A549 (cell line): ENCODE data around the gene ZNF394. TPM values are rescaled to one million over a fixed set of nuclear protein-coding genes. Genes with fewer than 3 reads are reported as not detected.

ENCODE experiments used
- ATAC-seq, 2 experiments: fragments of 200-7000 bp in 1 of 2; fragments of >200 bp in 1 of 2; cut with Nextera tagmentation in 1 of 2; cut with Tn5 transposase in 1 of 2; 3 replicates each; pipeline versions ENCODE4 v1.8.0 to v1.9.1; 2018 to 2020; ENCODE audit warnings: mild to moderate bottlenecking in 1 of 2, moderate library complexity in 1 of 2
- CTCF ChIA-PET: fragments of 300-600 bp; sonication (Branson Sonifier 250); formaldehyde crosslinking; extraction: SDS; loops from one replicate; lab custom pipeline; 2021; ENCODE audit warnings: antibody characterized with exemption, inconsistent platforms; lab: Yijun Ruan, JAX
- POLR2A ChIA-PET: fragments of 350-600 bp; formaldehyde crosslinking; extraction: SDS; loops from one replicate; lab custom pipeline; 2021; ENCODE audit warnings: antibody characterized with exemption, inconsistent platforms; lab: Yijun Ruan, JAX
- DNase-seq, 2 experiments: peaks; one replicate each; pipeline versions ENCODE4 v3.0.0 to v3.0.0-alpha.2; 2011 to 2016; ENCODE audit warnings: low read depth in 1 of 2, low spot score in 1 of 2
- FAIRE-seq: peaks from 2 replicates; lab custom pipeline; 2011; peaks lifted over from hg19 to GRCh38; lab: Jason Lieb, UNC
- H3K27ac ChIP-seq, 2 experiments: fragments of >200 bp; sonication (Bioruptor Twin); formaldehyde crosslinking; 3 replicates each; pipeline ENCODE4 v1.5.1; 2016 to 2017
- H3K4me1 ChIP-seq: fragments of >200 bp; sonication (Bioruptor Twin); formaldehyde crosslinking; 3 replicates; pipeline ENCODE4 v1.6.1; 2016
- H3K4me2 ChIP-seq: fragments of >200 bp; sonication (Bioruptor Twin); formaldehyde crosslinking; 3 replicates; pipeline ENCODE4 v1.6.1; 2016
- H3K4me3 ChIP-seq: fragments of >200 bp; sonication (Bioruptor Twin); formaldehyde crosslinking; 3 replicates; pipeline ENCODE4 v1.5.1; 2016
- H3K9me3 ChIP-seq: fragments of >200 bp; sonication (Bioruptor Twin); formaldehyde crosslinking; 3 replicates; pipeline ENCODE4 v1.6.1; 2016
- BCL3 ChIP-seq: fragments of >200 bp; sonication (Bioruptor Twin); formaldehyde crosslinking; IDR thresholded peaks from 3 replicates; pipeline ENCODE4 v1.6.1; 2016
- ELK1 ChIP-seq: fragments of 150-350 bp; IDR thresholded peaks from 2 replicates; pipeline ENCODE4 v1.6.1; 2014; ENCODE audit warnings: low read depth, mild to moderate bottlenecking, low read length
- FOSB ChIP-seq: fragments of 250-450 bp; sonication (Bioruptor Pico); IDR thresholded peaks from 2 replicates; pipeline ENCODE4 v1.5.0; 2020; ENCODE audit warnings: mild to moderate bottlenecking, moderate library complexity
- MAX ChIP-seq: IDR thresholded peaks from 2 replicates; pipeline ENCODE4 v1.6.1; 2012
- MAZ ChIP-seq: fragments of 150-350 bp; IDR thresholded peaks from 2 replicates; pipeline ENCODE4 v1.6.1; 2014; ENCODE audit warnings: antibody characterized with exemption, low read depth, low read length, borderline replicate concordance
- RAD21 ChIP-seq, 2 experiments: fragments of >200 bp in 1 of 2; sonication (Bioruptor Twin) in 1 of 2; formaldehyde crosslinking in 1 of 2; IDR thresholded peaks in 1 of 2; conservative IDR thresholded peaks in 1 of 2; 2 replicates in 1 of 2; 3 replicates in 1 of 2; pipeline ENCODE4 v1.6.1; 2012 to 2018; ENCODE audit warnings: inconsistent platforms in 1 of 2
- RNF2 ChIP-seq: fragments of 200-600 bp; sonication (generic); IDR thresholded peaks from 2 replicates; pipeline ENCODE4 v1.6.1; 2016; ENCODE audit warnings: low read depth, mild to moderate bottlenecking, antibody characterized with exemption, moderate library complexity, borderline replicate concordance
- SMC3 ChIP-seq: fragments of >200 bp; sonication (Bioruptor Twin); formaldehyde crosslinking; IDR thresholded peaks from 3 replicates; pipeline ENCODE4 v1.6.1; 2018; ENCODE audit warnings: inconsistent platforms
- ZSCAN20 ChIP-seq: fragments of 250-450 bp; sonication (Bioruptor Pico); IDR thresholded peaks from 2 replicates; pipeline ENCODE4 v1.8.0; 2022; ENCODE audit warnings: mild to moderate bottlenecking, moderate library complexity
- WGBS: methylation state at CpG from one replicate; pipeline ENCODE4 v1.1.6; 2017; ENCODE audit errors: missing lambda C conversion rate; 5-methylcytosine and 5-hydroxymethylcytosine counted together
- polyA plus RNA-seq, 4 experiments: library from polyadenylated mRNA; depleted of rRNA in 3 of 4; stranded (reverse); fragments of >200 nt; fragmentation: RNase III in 1 of 4; extraction: RNeasy Plus Mini Kit Qiagen cat#74134 plus additional on column Dnase treatment in 1 of 4; gene quantifications; 2 replicates in 3 of 4; 3 replicates in 1 of 4; pipeline ENCODE4 v1.2.3, GENCODE V29; 2011 to 2017
- TF ChIP-seq, protein P1 (sequence below): fragments of >200 bp; sonication (Bioruptor Twin); formaldehyde crosslinking; IDR thresholded peaks from 3 replicates; pipeline ENCODE4 v1.5.1; 2016
- TF ChIP-seq, protein P2 (sequence below): fragments of 450-650 bp; IDR thresholded peaks from 2 replicates; pipeline ENCODE4 v1.6.1; 2014; ENCODE audit warnings: antibody characterized with exemption

The ZNF394 gene
- polyA plus RNA-seq, 2 of the 4 experiments (the other 2 are of a cell fraction) = 12.8 to 13.6 TPM

DNA sequence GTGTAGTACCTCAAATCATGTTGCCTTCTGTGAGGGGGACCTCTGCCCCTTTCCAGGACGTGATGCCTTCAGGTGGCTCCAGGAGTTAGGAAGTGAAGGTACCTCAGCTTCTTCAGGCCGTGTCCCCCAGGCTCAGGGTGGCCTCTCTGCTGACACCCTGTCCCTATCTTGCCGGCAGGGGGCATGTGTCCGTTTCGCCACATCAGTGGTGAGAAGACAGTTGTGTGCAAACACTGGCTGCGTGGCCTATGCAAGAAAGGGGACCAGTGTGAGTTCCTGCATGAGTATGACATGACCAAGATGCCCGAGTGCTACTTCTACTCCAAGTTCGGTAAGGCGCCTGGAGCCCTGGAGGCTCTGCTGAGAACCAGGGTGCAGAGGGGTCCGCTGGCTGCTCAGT lies 52.1 kb downstream of the ZNF394 start:
- no peak overlapping the region for H3K27ac ChIP-seq
- ChIA-PET POLR2A (no interaction called here), CTCF (interaction anchor here (0.6 to 6.9 kb wide), 11 partner anchors 9 to 545 kb away, joined by 3 to 92 read pairs (median 4); partner anchors contain the start of genes ATP5MF, CPSF4, PTCD1 and ZSCAN25)
- 70% methylated on average over 10 of the region's 10 CpGs for WGBS
- H3K4me3 ChIP-seq = no peak overlapping the region
- H3K9me3 ChIP-seq = no peaks in the 10 kb centered on the region
- ATAC-seq (peak; percentile 80 to 88; a peak in 5 of 6 replicates), DNase-seq (peak; percentile 59 to 60), FAIRE-seq (no peak)
- no peaks in the 10 kb centered on the region for H3K4me1 ChIP-seq
- TF ChIP-seq MAZ (no peak), MAX (no peak), RAD21 (conservative IDR thresholded peaks at IDR 0.05 in 1 of 2, IDR thresholded peaks at IDR 0.05 in 1 of 2) (peak; percentile 27 to 37; a peak in 3 of 5 replicates), SMC3 (peak; percentile 23; the same call in 1 of the 3 replicates)
- TF ChIP-seq, protein P1, sequence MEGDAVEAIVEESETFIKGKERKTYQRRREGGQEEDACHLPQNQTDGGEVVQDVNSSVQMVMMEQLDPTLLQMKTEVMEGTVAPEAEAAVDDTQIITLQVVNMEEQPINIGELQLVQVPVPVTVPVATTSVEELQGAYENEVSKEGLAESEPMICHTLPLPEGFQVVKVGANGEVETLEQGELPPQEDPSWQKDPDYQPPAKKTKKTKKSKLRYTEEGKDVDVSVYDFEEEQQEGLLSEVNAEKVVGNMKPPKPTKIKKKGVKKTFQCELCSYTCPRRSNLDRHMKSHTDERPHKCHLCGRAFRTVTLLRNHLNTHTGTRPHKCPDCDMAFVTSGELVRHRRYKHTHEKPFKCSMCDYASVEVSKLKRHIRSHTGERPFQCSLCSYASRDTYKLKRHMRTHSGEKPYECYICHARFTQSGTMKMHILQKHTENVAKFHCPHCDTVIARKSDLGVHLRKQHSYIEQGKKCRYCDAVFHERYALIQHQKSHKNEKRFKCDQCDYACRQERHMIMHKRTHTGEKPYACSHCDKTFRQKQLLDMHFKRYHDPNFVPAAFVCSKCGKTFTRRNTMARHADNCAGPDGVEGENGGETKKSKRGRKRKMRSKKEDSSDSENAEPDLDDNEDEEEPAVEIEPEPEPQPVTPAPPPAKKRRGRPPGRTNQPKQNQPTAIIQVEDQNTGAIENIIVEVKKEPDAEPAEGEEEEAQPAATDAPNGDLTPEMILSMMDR = peak; percentile 36
- H3K4me2 ChIP-seq = no peak overlapping the region

GRCh38 chr7:99446096-99446495 lies 54.0 kb downstream of the ZNF394 start:
- no peak for TF ChIP-seq ELK1
- TF ChIP-seq FOSB (CRISPR knock-in tag) = no peak
- TF ChIP-seq BCL3 = no peak
- TF ChIP-seq, protein P2, sequence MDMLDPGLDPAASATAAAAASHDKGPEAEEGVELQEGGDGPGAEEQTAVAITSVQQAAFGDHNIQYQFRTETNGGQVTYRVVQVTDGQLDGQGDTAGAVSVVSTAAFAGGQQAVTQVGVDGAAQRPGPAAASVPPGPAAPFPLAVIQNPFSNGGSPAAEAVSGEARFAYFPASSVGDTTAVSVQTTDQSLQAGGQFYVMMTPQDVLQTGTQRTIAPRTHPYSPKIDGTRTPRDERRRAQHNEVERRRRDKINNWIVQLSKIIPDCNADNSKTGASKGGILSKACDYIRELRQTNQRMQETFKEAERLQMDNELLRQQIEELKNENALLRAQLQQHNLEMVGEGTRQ = peak; percentile 23; the same call in 1 of the 2 replicates
- TF ChIP-seq ZSCAN20 (CRISPR knock-in tag) = no peak
- no peak for TF ChIP-seq RNF2
- CTCF ChIA-PET = interaction anchor here (0.6 to 6.9 kb wide), 3 partner anchors 15 to 171 kb away, joined by 3 to 92 read pairs (median 12); partner anchors contain the start of genes ATP5MF and ZSCAN25
- ATAC-seq (peak in 1 of 2 experiments; percentile 33; a peak in 2 of 6 replicates), DNase-seq (no peak), FAIRE-seq (no peak)
- no peak overlapping the region for H3K4me3 ChIP-seq
- no peaks in the 10 kb centered on the region for H3K4me1 ChIP-seq
- WGBS = 85% methylated on average over 4 of the region's 4 CpGs
- no peak overlapping the region for H3K4me2 ChIP-seq
- no peaks in the 10 kb centered on the region for H3K9me3 ChIP-seq
- no peak overlapping the region for H3K27ac ChIP-seq
- POLR2A ChIA-PET = no interaction called here

Other genes with a start within 250 kb of the ZNF394 start
- gene MYH16, start 227.4 kb downstream of the ZNF394 start, polyA plus RNA-seq (2011; rRNA removed) = 0.28 and 0.29 TPM in 2 replicates
- 0.21 to 0.32 TPM (median 0.31 TPM) in 3 replicates for gene MYH16, start 227.4 kb downstream of the ZNF394 start, polyA plus RNA-seq (2017; fragmentation: RNase III; extraction: RNeasy Plus Mini Kit Qiagen cat#74134 plus additional on column Dnase treatment)
- 120 TPM in 2 replicates for gene ARPC1A, start 174.4 kb downstream of the ZNF394 start, polyA plus RNA-seq (2011; rRNA removed)
- 116 to 127 TPM (median 121 TPM) in 3 replicates for gene ARPC1A, start 174.4 kb downstream of the ZNF394 start, polyA plus RNA-seq (2017; fragmentation: RNase III; extraction: RNeasy Plus Mini Kit Qiagen cat#74134 plus additional on column Dnase treatment)
- 141 and 197 TPM in 2 replicates for gene ARPC1B, start 125.6 kb downstream of the ZNF394 start, polyA plus RNA-seq (2011; rRNA removed)
- 272 to 302 TPM (median 294 TPM) in 3 replicates for gene ARPC1B, start 125.6 kb downstream of the ZNF394 start, polyA plus RNA-seq (2017; fragmentation: RNase III; extraction: RNeasy Plus Mini Kit Qiagen cat#74134 plus additional on column Dnase treatment)
- 42.4 and 81.8 TPM in 2 replicates for gene PDAP1, start 91.7 kb downstream of the ZNF394 start, polyA plus RNA-seq (2011; rRNA removed)
- gene PDAP1, start 91.7 kb downstream of the ZNF394 start, polyA plus RNA-seq (2017; fragmentation: RNase III; extraction: RNeasy Plus Mini Kit Qiagen cat#74134 plus additional on column Dnase treatment) = 334 to 347 TPM (median 343 TPM) in 3 replicates
- 81.7 and 96.5 TPM in 2 replicates for gene BUD31, start 91.3 kb downstream of the ZNF394 start, polyA plus RNA-seq (2011; rRNA removed)
- 97.0 to 105 TPM (median 105 TPM) in 3 replicates for gene BUD31, start 91.3 kb downstream of the ZNF394 start, polyA plus RNA-seq (2017; fragmentation: RNase III; extraction: RNeasy Plus Mini Kit Qiagen cat#74134 plus additional on column Dnase treatment)
- 3.9 and 5.1 TPM in 2 replicates for gene PTCD1, start 61.5 kb downstream of the ZNF394 start, polyA plus RNA-seq (2011; rRNA removed)
- gene PTCD1, start 61.5 kb downstream of the ZNF394 start, polyA plus RNA-seq (2017; fragmentation: RNase III; extraction: RNeasy Plus Mini Kit Qiagen cat#74134 plus additional on column Dnase treatment) = 5.4 to 6.3 TPM (median 5.5 TPM) in 3 replicates
- 28.7 and 31.3 TPM in 2 replicates for gene CPSF4, start 61.3 kb downstream of the ZNF394 start, polyA plus RNA-seq (2011; rRNA removed)
- 34.1 to 39.1 TPM (median 35.6 TPM) in 3 replicates for gene CPSF4, start 61.3 kb downstream of the ZNF394 start, polyA plus RNA-seq (2017; fragmentation: RNase III; extraction: RNeasy Plus Mini Kit Qiagen cat#74134 plus additional on column Dnase treatment)
- gene ATP5MF, start 34.1 kb downstream of the ZNF394 start, polyA plus RNA-seq (2011; rRNA removed) = 632 and 723 TPM in 2 replicates
- gene ATP5MF, start 34.1 kb downstream of the ZNF394 start, polyA plus RNA-seq (2017; fragmentation: RNase III; extraction: RNeasy Plus Mini Kit Qiagen cat#74134 plus additional on column Dnase treatment) = 1,491 to 1,707 TPM (median 1,548 TPM) in 3 replicates
- gene ZNF789, start 27.4 kb downstream of the ZNF394 start, polyA plus RNA-seq (2011; rRNA removed) = 11.6 and 12.6 TPM in 2 replicates
- 7.5 to 8.8 TPM (median 7.7 TPM) in 3 replicates for gene ZNF789, start 27.4 kb downstream of the ZNF394 start, polyA plus RNA-seq (2017; fragmentation: RNase III; extraction: RNeasy Plus Mini Kit Qiagen cat#74134 plus additional on column Dnase treatment)
- gene ZKSCAN5, start 4.4 kb upstream of the ZNF394 start, polyA plus RNA-seq (2011; rRNA removed) = 14.1 and 15.7 TPM in 2 replicates
- gene ZKSCAN5, start 4.4 kb upstream of the ZNF394 start, polyA plus RNA-seq (2017; fragmentation: RNase III; extraction: RNeasy Plus Mini Kit Qiagen cat#74134 plus additional on column Dnase treatment) = 7.2 to 8.3 TPM (median 8.2 TPM) in 3 replicates
- gene FAM200A, start 51.8 kb upstream of the ZNF394 start, polyA plus RNA-seq (2011; rRNA removed) = 7.5 and 9.8 TPM in 2 replicates
- gene FAM200A, start 51.8 kb upstream of the ZNF394 start, polyA plus RNA-seq (2017; fragmentation: RNase III; extraction: RNeasy Plus Mini Kit Qiagen cat#74134 plus additional on column Dnase treatment) = 5.3 to 6.1 TPM (median 5.9 TPM) in 3 replicates
- 78.4 and 85.1 TPM in 2 replicates for gene ZNF655, start 58.4 kb upstream of the ZNF394 start, polyA plus RNA-seq (2011; rRNA removed)
- gene ZNF655, start 58.4 kb upstream of the ZNF394 start, polyA plus RNA-seq (2017; fragmentation: RNase III; extraction: RNeasy Plus Mini Kit Qiagen cat#74134 plus additional on column Dnase treatment) = 56.1 to 67.8 TPM (median 56.5 TPM) in 3 replicates
- 5.4 and 7.7 TPM in 2 replicates for gene TMEM225B, start 98.0 kb upstream of the ZNF394 start, polyA plus RNA-seq (2011; rRNA removed)
- gene TMEM225B, start 98.0 kb upstream of the ZNF394 start, polyA plus RNA-seq (2017; fragmentation: RNase III; extraction: RNeasy Plus Mini Kit Qiagen cat#74134 plus additional on column Dnase treatment) = 0.59 to 0.70 TPM (median 0.59 TPM) in 3 replicates
- gene ZSCAN25, start 116.7 kb upstream of the ZNF394 start, polyA plus RNA-seq (2011; rRNA removed) = 9.3 and 10.1 TPM in 2 replicates
- gene ZSCAN25, start 116.7 kb upstream of the ZNF394 start, polyA plus RNA-seq (2017; fragmentation: RNase III; extraction: RNeasy Plus Mini Kit Qiagen cat#74134 plus additional on column Dnase treatment) = 6.3 to 7.5 TPM (median 6.4 TPM) in 3 replicates
- 9.7 and 12.2 TPM in 2 replicates for gene CYP3A5, start 179.7 kb upstream of the ZNF394 start, polyA plus RNA-seq (2011; rRNA removed)
- gene CYP3A5, start 179.7 kb upstream of the ZNF394 start, polyA plus RNA-seq (2017; fragmentation: RNase III; extraction: RNeasy Plus Mini Kit Qiagen cat#74134 plus additional on column Dnase treatment) = 2.2 to 2.3 TPM (median 2.3 TPM) in 3 replicates
- gene CYP3A7, start 234.9 kb upstream of the ZNF394 start, polyA plus RNA-seq (2011; rRNA removed) = 0.16 and 0.34 TPM in 2 replicates
- 0.14 TPM in 1 of 3 replicates, not detected in the others for gene CYP3A7, start 234.9 kb upstream of the ZNF394 start, polyA plus RNA-seq (2017; fragmentation: RNase III; extraction: RNeasy Plus Mini Kit Qiagen cat#74134 plus additional on column Dnase treatment)